T1000 (cell line): Measurements from ENCODE around the gene SIPA1L2.

ENCODE experiments used
- DNase-seq: peaks from one replicate; lab custom pipeline; 2025; ENCODE audit warnings: mixed read lengths; lab: John Stamatoyannopoulos, UW

SIPA1L2 gene

GRCh38 chr1:232643251-232643650 is 13.3 kb upstream of the SIPA1L2 start:
- DNase-seq = no peak

- no peak for DNase-seq
Measured at GRCh38 chr1:232641507-232641906, 11.6 kb upstream of the SIPA1L2 start.

GRCh38 chr1:232636799-232637198 is 6.9 kb upstream of the SIPA1L2 start:
- no peak for DNase-seq

GRCh38 chr1:232635778-232636356 is 5.9 kb upstream of the SIPA1L2 start:
- DNase-seq = no peak

GRCh38 chr1:232635279-232635678 is 5.3 kb upstream of the SIPA1L2 start:
- DNase-seq = no peak

GRCh38 chr1:232634096-232634495 is 4.2 kb upstream of the SIPA1L2 start:
- DNase-seq = no peak

- DNase-seq = no peak
Measured at GRCh38 chr1:232630894-232631195, 912 bp upstream of the SIPA1L2 start.

GRCh38 chr1:232629250-232630046 is 485 bp downstream of the SIPA1L2 start:
- DNase-seq = no peak

- no peak for DNase-seq
Measured at GRCh38 chr1:232628335-232629249, 1.3 kb downstream of the SIPA1L2 start.

GRCh38 chr1:232627645-232628334 is 2.1 kb downstream of the SIPA1L2 start:
- no peak for DNase-seq

GRCh38 chr1:232627171-232627570 is 2.8 kb downstream of the SIPA1L2 start:
- DNase-seq = no peak

- no peak for DNase-seq
Measured at GRCh38 chr1:232626452-232626851, 3.5 kb downstream of the SIPA1L2 start.

- DNase-seq = no peak
Measured at GRCh38 chr1:232625319-232625868, 4.5 kb downstream of the SIPA1L2 start.

GRCh38 chr1:232624546-232625281 is 5.2 kb downstream of the SIPA1L2 start:
- DNase-seq = no peak

- no peak for DNase-seq
Measured at GRCh38 chr1:232622981-232623380, 7.0 kb downstream of the SIPA1L2 start.

GRCh38 chr1:232622378-232622777 is 7.6 kb downstream of the SIPA1L2 start:
- no peak for DNase-seq

- DNase-seq = no peak
Measured at GRCh38 chr1:232621050-232621449, 8.9 kb downstream of the SIPA1L2 start.

GRCh38 chr1:232620356-232620969 is 9.5 kb downstream of the SIPA1L2 start:
- DNase-seq = no peak

- no peak for DNase-seq
Measured at GRCh38 chr1:232617237-232617636, 12.7 kb downstream of the SIPA1L2 start.

- no peak for DNase-seq
Measured at GRCh38 chr1:232615306-232615800, 14.6 kb downstream of the SIPA1L2 start.

- DNase-seq = no peak
Measured at GRCh38 chr1:232614811-232615210, 15.1 kb downstream of the SIPA1L2 start.
